Keratinocyte (primary cell): ENCODE results near the gene DIO3. TPM values are rescaled to one million over a fixed set of nuclear protein-coding genes. Genes with fewer than 3 reads are reported as not detected.

Experiments used
- DNase-seq: peaks from one replicate; pipeline ENCODE4 v3.0.0-alpha.2; 2011; ENCODE audit warnings: low read depth, missing footprints, low spot score
- FAIRE-seq: peaks from 2 replicates; lab custom pipeline; 2011; peaks lifted over from hg19 to GRCh38; lab: Jason Lieb, UNC
- H2AFZ ChIP-seq: 2 replicates; pipeline ENCODE4 v1.6.0; 2012; ENCODE audit warnings: low read length, control low read depth, inconsistent platforms; ENCODE audit not compliant: control insufficient read depth
- H3K27ac ChIP-seq: 2 replicates; pipeline ENCODE4 v1.5.1; 2011; ENCODE audit warnings: low read length; ENCODE audit not compliant: control insufficient read depth, insufficient read depth
- H3K27me3 ChIP-seq: 3 replicates; pipeline ENCODE4 v1.6.0; 2011; ENCODE audit warnings: low read length; ENCODE audit not compliant: control insufficient read depth, insufficient read depth; ENCODE audit errors: extremely low read depth
- H3K36me3 ChIP-seq, 2 experiments: 2 replicates in 1 of 2; 3 replicates in 1 of 2; pipeline ENCODE4 v1.5.1; 2011; ENCODE audit warnings: low read length in 2 of 2, mild to moderate bottlenecking in 1 of 2; ENCODE audit not compliant: control insufficient read depth in 2 of 2, insufficient read depth in 2 of 2; ENCODE audit errors: extremely low read depth in 1 of 2
- H3K4me1 ChIP-seq: 3 replicates; pipeline ENCODE4 v1.5.1; 2011; ENCODE audit warnings: low read length; ENCODE audit not compliant: control insufficient read depth, insufficient read depth; ENCODE audit errors: extremely low read depth
- H3K4me2 ChIP-seq: 3 replicates; pipeline ENCODE4 v1.6.0; 2011; ENCODE audit warnings: low read depth, low read length; ENCODE audit not compliant: control insufficient read depth, insufficient read depth; ENCODE audit errors: extremely low read depth
- H3K4me3 ChIP-seq, 3 experiments: fragments of 200-600 bp in 1 of 3; sonication (generic) in 1 of 3; 2 replicates in 2 of 3; 3 replicates in 1 of 3; pipeline ENCODE4 v1.5.1; 2011 to 2016; ENCODE audit warnings: low read length in 3 of 3, mild to moderate bottlenecking in 3 of 3, control low read depth in 2 of 3, inconsistent platforms in 1 of 3, low read depth in 1 of 3, mixed read lengths in 1 of 3, mixed run types in 1 of 3, moderate library complexity in 1 of 3; ENCODE audit not compliant: control insufficient read depth in 2 of 3, insufficient read depth in 2 of 3; ENCODE audit errors: extremely low read depth in 1 of 3
- H3K79me2 ChIP-seq: 2 replicates; pipeline ENCODE4 v1.6.0; 2012; ENCODE audit warnings: low read length; ENCODE audit not compliant: control insufficient read depth, insufficient read depth
- H3K9ac ChIP-seq: 3 replicates; pipeline ENCODE4 v1.6.0; 2011; ENCODE audit warnings: low read length; ENCODE audit not compliant: control insufficient read depth, insufficient read depth; ENCODE audit errors: extremely low read depth
- H3K9me1 ChIP-seq: 3 replicates; pipeline ENCODE4 v1.6.0; 2011; ENCODE audit warnings: low read length; ENCODE audit not compliant: control insufficient read depth, insufficient read depth; ENCODE audit errors: extremely low read depth
- H3K9me3 ChIP-seq: 2 replicates; pipeline ENCODE4 v1.5.1; 2012; ENCODE audit warnings: low read depth, low read length; ENCODE audit not compliant: control insufficient read depth
- H4K20me1 ChIP-seq: 3 replicates; pipeline ENCODE4 v1.6.0; 2011; ENCODE audit warnings: low read length; ENCODE audit not compliant: control insufficient read depth, insufficient read depth; ENCODE audit errors: extremely low read depth
- CTCF ChIP-seq, 3 experiments: IDR thresholded peaks in 1 of 3; conservative IDR thresholded peaks in 1 of 3; optimal IDR thresholded peaks in 1 of 3; 2 replicates in 2 of 3; 3 replicates in 1 of 3; pipeline versions ENCODE3 to v1.5.1; 2011; ENCODE audit warnings: low read length in 3 of 3, mild to moderate bottlenecking in 3 of 3, moderate library complexity in 2 of 3, control low read depth in 1 of 3, inconsistent platforms in 1 of 3; ENCODE audit not compliant: insufficient read depth in 2 of 3; ENCODE audit errors: extremely low read depth in 1 of 3
- EZH2 ChIP-seq: IDR thresholded peaks from one replicate; pipeline ENCODE4 v1.6.1; 2012; ENCODE audit warnings: inconsistent platforms, mild to moderate bottlenecking, low read length, moderate library complexity
- dilution Hi-C: fragments of 300-500 bp; cut with MboI; formaldehyde crosslinking; loops from one replicate; pipeline ENCODE4 v1.7.0; 2020; ENCODE audit warnings: low sequenced_read_pairs; ENCODE audit not compliant: extremely low pct_ligation_motif_present
- polyA plus RNA-seq, 5 experiments: library from polyadenylated mRNA; depleted of rRNA in 3 of 5; stranded (reverse) in 3 of 5; stranded (forward) in 1 of 5; unstranded in 1 of 5; fragments of >200 nt; gene quantifications; 1 replicate in 1 of 5; 2 replicates in 3 of 5; 3 replicates in 1 of 5; pipeline versions ENCODE4 v1.2.1 to v1.2.3, GENCODE V29; 2011 to 2012; ENCODE audit warnings: missing spikeins in 2 of 5, low read depth in 1 of 5, low replicate concordance in 1 of 5

The DIO3 gene
- polyA plus RNA-seq, 1 donor (not counting 4 experiments of a cell fraction or from before 2014, with no cell fraction given) = not detected

DNA sequence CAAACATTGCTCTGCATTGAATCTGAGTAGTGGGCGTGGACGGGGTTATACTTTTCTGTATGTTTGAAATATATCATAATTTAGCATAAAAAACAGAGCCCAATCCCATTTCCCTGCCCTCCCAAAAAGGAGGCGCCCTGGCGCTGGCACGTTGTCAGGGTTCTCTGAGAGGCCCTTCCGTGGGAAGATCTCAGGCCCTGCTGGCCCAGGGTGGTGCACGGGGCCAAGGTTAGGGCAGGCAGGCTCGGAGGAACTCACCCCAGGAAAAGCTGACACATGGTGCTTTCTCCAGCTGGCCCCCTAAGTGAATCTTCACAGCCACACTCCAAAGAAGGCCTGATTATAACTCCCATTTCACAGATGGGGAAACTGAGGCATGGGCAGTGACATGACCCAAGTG, 17.2 kb downstream of the DIO3 start:
- Histone ChIP-seq H2AFZ (no peak overlapping the region), H3K79me2 (no peaks in the 10 kb centered on the region), H3K9me3 (no peaks in the 10 kb centered on the region), H3K9ac (no peak overlapping the region), H3K27ac (no peak overlapping the region), H3K27me3 (no peaks in the 10 kb centered on the region), H3K36me3 (no peaks in the 10 kb centered on the region), H4K20me1 (no peaks in the 10 kb centered on the region), H3K4me2 (no peak overlapping the region), H3K9me1 (no peaks in the 10 kb centered on the region), H3K4me1 (no peaks in the 10 kb centered on the region), H3K4me3 (no peak overlapping the region)
- DNase-seq (no peak), FAIRE-seq (no peak)
- dilution Hi-C loops = no loop called here
- TF ChIP-seq EZH2 (no peak), CTCF (optimal IDR thresholded peaks at IDR 0.05 in 1 of 3, IDR thresholded peaks at IDR 0.05 in 1 of 3, conservative IDR thresholded peaks at IDR 0.05 in 1 of 3; ENCODE audit: extremely low read depth in 1 of 3, insufficient read depth in 2 of 3, low read length in 3 of 3) (no peak)

DNA sequence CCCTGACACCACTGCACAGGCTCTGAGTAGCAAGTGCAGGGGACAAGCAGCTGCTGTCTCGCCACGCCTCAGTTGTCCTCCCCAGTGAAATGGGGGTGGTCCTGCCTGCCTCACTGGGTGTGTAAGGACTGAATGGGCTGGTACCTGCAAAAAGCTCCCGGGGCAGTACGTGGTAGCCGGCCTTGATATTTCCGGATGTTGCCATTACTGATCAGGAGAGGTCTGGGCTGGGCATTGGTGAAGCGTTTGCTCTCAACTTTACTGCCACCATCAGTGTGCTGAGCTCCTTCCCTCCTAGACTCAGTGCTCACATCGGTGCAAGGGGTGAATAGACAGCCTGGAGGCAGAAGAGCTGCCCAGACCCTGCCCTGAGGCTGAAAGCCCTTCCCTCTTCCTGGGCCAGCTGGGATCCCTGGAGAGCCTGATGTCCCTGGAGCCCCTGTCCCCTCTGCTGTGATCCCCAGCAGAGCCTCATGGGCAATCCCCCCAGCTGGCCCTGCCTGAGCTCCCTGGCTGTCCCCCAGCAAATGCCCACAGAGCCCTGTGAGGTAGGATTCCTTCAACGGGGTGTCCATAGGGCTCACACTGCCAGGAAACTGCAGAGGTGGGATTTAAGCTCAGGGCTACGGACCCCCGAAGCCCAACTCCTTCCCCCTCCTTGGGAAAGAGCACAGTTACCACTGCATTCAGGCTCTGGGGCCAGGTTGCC, 18.2 kb downstream of the DIO3 start:
- dilution Hi-C loops = no loop called here
- DNase-seq (no peak), FAIRE-seq (no peak)
- Histone ChIP-seq H3K4me3 (no peak overlapping the region), H3K9me3 (no peaks in the 10 kb centered on the region), H4K20me1 (no peaks in the 10 kb centered on the region), H3K4me1 (no peaks in the 10 kb centered on the region), H3K9ac (no peak overlapping the region), H3K27ac (no peak overlapping the region), H3K36me3 (no peaks in the 10 kb centered on the region), H3K4me2 (no peak overlapping the region), H3K79me2 (no peaks in the 10 kb centered on the region), H3K9me1 (no peaks in the 10 kb centered on the region), H2AFZ (no peak overlapping the region), H3K27me3 (no peaks in the 10 kb centered on the region)
- TF ChIP-seq EZH2 = no peak
- no peak for TF ChIP-seq CTCF (optimal IDR thresholded peaks at IDR 0.05 in 1 of 3, IDR thresholded peaks at IDR 0.05 in 1 of 3, conservative IDR thresholded peaks at IDR 0.05 in 1 of 3; ENCODE audit: extremely low read depth in 1 of 3, insufficient read depth in 2 of 3, low read length in 3 of 3)
